Kidney (tissue), 14 donors: ENCODE measurements around the gene KIRREL3. TPM values are rescaled to one million over a fixed set of nuclear protein-coding genes. Genes with fewer than 3 reads are reported as not detected.

Experiments used
- DNase-seq, 5 donors: peaks; one replicate each; pipeline ENCODE4 v3.0.0-alpha.2; 2013 to 2020
- FAIRE-seq: peaks from 2 replicates; lab custom pipeline; 2012; peaks lifted over from hg19 to GRCh38; lab: Jason Lieb, UNC
- H3K27ac ChIP-seq, 2 donors: one replicate each; pipeline ENCODE4 v1.7.0; 2013; ENCODE audit warnings: low read depth in 2 of 2, low read length in 2 of 2, inconsistent platforms in 1 of 2
- H3K27me3 ChIP-seq: one replicate; pipeline ENCODE4 v1.7.1; 2013; ENCODE audit warnings: low read length, inconsistent platforms; ENCODE audit not compliant: control insufficient read depth, insufficient read depth
- H3K36me3 ChIP-seq, 3 donors: one replicate each; pipeline versions ENCODE4 v1.7.0 to v1.7.1; 2013; ENCODE audit warnings: low read length in 3 of 3, control low read depth in 1 of 3, inconsistent platforms in 1 of 3; ENCODE audit not compliant: insufficient read depth in 3 of 3, control insufficient read depth in 2 of 3
- H3K4me1 ChIP-seq, 3 donors: one replicate each; pipeline versions ENCODE4 v1.7.0 to v1.7.1; 2013; ENCODE audit warnings: low read length in 3 of 3, inconsistent platforms in 1 of 3, low read depth in 1 of 3; ENCODE audit not compliant: control insufficient read depth in 2 of 3, insufficient read depth in 2 of 3
- H3K4me3 ChIP-seq, 3 donors: one replicate each; pipeline versions ENCODE4 v1.7.0 to v1.8.1; 2013; ENCODE audit warnings: low read length in 3 of 3, control low read depth in 1 of 3, inconsistent platforms in 1 of 3
- H3K9ac ChIP-seq, 3 donors: one replicate each; pipeline versions ENCODE4 v1.7.0 to v1.7.1; 2013; ENCODE audit warnings: low read length in 3 of 3, control low read depth in 1 of 3, inconsistent platforms in 1 of 3
- H3K9me3 ChIP-seq, 3 donors: one replicate each; pipeline versions ENCODE4 v1.7.0 to v1.7.1; 2013; ENCODE audit warnings: low read length in 3 of 3, control low read depth in 1 of 3, inconsistent platforms in 1 of 3; ENCODE audit not compliant: control insufficient read depth in 2 of 3, insufficient read depth in 1 of 3
- intact Hi-C: fragments of 100-400 bp; cut with DNase I; formaldehyde crosslinking; loops from one replicate; pipeline ENCODE4 v1.11.1; 2022
- polyA plus RNA-seq: library from polyadenylated mRNA; stranded (reverse); fragments of 350-450 nt; fragmentation: Illumina TruSeq; extraction: RNeasy Lipid Tissue Mini Kit (QIAGEN cat#74804); gene quantifications from one replicate; pipeline ENCODE4 v1.2.3, GENCODE V29; 2014; ENCODE audit warnings: low read depth, low replicate concordance; ENCODE audit not compliant: insufficient read depth
- total RNA-seq: library from RNA; stranded (reverse); fragmentation: NEBNext Ultra II Directional; extraction: Animal tissue kit (Norgen Biotek cat#: 25700); gene quantifications from one replicate; pipeline ENCODE4 v1.2.1, GENCODE V29; 2021
- TF ChIP-seq, protein P1 (sequence below): IDR thresholded peaks from 3 replicates; pipeline ENCODE4 v1.5.1; 2012; ENCODE audit warnings: mild to moderate bottlenecking, moderate library complexity, borderline replicate concordance; ENCODE audit not compliant: insufficient read depth; ENCODE audit errors: extremely low read depth
- donor health status: control.
- donor health status: control.
- donor health status: control.
- donor health status: control.
- donor health status: control.
- donor health status: DM: yes; HTN: yes; CAD: no.
- donor health status: Normal renal cell carcinoma (clear cell type).

Gene KIRREL3
- total and polyA plus RNA-seq, 2 donors from 2014 or later, result 0.19 to 0.22 TPM

DNA sequence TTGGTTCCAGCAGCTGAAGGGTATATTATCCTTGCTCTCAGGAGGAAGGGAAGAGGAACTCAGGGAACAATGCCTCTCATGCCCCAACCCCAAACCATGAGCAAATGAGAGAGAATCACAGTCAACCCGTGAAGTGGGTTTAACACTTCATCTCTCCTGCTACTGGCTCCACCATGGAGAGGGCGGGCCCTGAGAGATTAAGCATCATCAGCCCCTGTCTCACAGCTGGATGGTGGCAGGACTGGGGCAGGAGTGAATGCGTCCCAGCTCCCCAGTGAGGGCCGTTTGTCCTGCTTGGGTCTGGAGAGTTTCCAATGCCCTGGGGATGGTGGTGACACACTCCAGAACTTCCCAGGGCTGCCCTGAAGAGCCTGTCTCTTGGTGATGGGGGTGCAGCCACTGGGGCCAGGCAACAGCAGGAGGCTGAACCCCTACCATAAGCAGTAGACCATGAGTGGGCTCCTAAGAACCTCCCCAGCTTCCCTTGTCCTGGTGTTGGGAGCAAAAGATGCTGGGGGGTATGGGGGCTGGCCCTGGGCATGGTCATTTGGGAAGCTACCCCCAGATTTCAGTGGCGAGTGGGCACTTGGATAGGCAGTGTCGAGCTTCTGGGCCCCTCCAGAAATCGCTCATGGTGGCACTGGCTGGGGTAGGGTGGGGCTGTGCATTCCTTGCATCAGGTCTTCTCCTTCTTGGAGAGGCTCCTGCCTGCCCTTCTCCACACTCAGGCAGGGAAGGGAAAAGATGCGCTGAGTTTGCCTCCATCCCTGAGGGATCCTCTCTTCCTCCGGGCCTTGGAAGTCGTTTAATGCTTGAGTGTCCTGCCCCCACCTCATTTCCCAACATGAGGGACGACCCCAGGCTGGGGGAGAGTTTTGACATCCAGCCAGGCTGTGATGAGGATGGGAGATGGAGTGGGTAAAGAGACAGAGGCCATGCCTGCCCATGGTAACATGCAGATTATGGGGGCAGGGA is 487.5 kb downstream of the KIRREL3 start:
- Histone ChIP-seq H3K27ac (no peak overlapping the region), H3K27me3 (no peaks in the 10 kb centered on the region), H3K9ac (no peak overlapping the region), H3K9me3 (no peaks in the 10 kb centered on the region), H3K4me3 (no peak overlapping the region), H3K36me3 (no peaks in the 10 kb centered on the region), H3K4me1 (no peaks in the 10 kb centered on the region)
- intact Hi-C loops, result no loop called here
- DNase-seq (no peak), FAIRE-seq (no peak)
- TF ChIP-seq, protein P1, sequence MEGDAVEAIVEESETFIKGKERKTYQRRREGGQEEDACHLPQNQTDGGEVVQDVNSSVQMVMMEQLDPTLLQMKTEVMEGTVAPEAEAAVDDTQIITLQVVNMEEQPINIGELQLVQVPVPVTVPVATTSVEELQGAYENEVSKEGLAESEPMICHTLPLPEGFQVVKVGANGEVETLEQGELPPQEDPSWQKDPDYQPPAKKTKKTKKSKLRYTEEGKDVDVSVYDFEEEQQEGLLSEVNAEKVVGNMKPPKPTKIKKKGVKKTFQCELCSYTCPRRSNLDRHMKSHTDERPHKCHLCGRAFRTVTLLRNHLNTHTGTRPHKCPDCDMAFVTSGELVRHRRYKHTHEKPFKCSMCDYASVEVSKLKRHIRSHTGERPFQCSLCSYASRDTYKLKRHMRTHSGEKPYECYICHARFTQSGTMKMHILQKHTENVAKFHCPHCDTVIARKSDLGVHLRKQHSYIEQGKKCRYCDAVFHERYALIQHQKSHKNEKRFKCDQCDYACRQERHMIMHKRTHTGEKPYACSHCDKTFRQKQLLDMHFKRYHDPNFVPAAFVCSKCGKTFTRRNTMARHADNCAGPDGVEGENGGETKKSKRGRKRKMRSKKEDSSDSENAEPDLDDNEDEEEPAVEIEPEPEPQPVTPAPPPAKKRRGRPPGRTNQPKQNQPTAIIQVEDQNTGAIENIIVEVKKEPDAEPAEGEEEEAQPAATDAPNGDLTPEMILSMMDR, result no peak

DNA sequence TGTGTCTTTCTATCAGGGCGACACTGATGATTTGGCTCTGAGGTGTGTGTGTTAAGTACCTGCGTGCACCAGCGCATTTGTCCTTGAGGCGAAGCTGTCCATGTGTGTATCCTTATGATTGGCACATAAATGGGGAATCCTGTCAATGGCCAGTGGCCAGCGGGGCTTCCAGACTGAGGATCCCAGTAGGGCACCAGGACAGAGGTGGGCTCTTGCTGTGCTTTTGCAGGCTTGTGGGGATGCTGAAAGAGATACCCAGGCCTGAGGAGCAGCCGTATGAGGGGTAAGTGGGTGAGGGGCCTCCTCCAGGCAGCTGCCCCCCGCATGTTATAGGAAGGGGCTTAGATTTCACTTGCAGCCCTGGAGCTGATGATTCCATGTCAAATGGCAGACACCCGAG is 488.3 kb downstream of the KIRREL3 start:
- Histone ChIP-seq H3K4me3 (no peak overlapping the region), H3K36me3 (no peaks in the 10 kb centered on the region), H3K9me3 (no peaks in the 10 kb centered on the region), H3K27ac (no peak overlapping the region), H3K4me1 (no peaks in the 10 kb centered on the region), H3K27me3 (no peaks in the 10 kb centered on the region), H3K9ac (no peak overlapping the region)
- FAIRE-seq, result no peak
- DNase-seq, result no peak
- intact Hi-C loops, result no loop called here
- TF ChIP-seq, protein P1, result no peak

DNA sequence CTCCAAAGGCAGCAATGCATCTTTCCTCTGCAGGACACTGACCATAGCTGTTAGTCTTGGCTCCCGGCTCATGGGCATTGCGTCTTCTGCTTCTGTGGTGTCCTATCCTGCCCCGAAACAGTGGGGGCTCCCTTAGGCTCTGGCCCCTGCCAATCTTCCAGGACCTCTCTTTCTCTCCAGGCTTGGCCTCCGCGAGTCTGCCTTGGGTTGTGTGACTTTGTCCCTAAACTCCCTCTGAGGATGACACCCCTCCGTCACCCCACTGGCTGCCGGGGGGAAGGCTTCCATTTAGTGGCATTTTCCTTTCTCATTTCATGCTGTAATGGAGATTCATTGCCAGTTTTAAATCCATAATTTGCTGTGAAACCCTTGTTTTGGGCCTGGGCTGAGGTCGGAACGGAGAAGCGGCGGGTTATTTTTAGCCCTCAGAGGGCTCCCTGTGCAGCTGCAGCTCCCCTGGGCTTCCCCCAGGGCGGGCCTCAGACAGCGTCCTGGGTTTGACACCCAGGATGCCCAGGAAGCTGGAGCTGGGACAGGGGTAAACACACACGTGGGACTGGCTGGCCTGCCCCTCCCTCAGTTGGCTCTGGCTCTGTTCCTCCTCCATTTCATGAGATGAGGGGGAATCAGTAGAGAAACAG is 489.0 kb downstream of the KIRREL3 start:
- no peak overlapping the region for H3K4me3 ChIP-seq
- TF ChIP-seq, protein P1, result no peak
- no peaks in the 10 kb centered on the region for H3K36me3 ChIP-seq
- DNase-seq, result no peak
- H3K9me3 ChIP-seq, result peaks cover 0 to 5% (median 0%) of the 10 kb centered on the region in 3 donors
- H3K4me1 ChIP-seq, result no peaks in the 10 kb centered on the region
- intact Hi-C loops, result no loop called here
- no peak overlapping the region for H3K27ac ChIP-seq
- H3K27me3 ChIP-seq, result no peaks in the 10 kb centered on the region
- no peak for FAIRE-seq
- H3K9ac ChIP-seq, result no peak overlapping the region
